HG03565 (cell line): Measurements from ENCODE around the gene MIA2.
"Not testable (repeated sequence)": the region's sequence is repeated elsewhere in the genome, so short reads cannot be mapped to it uniquely, and the experiment has no call there.

Experiments used
- ATAC-seq: cut with Tn5 transposase; IDR thresholded peaks from one replicate; pipeline ENCODE4 v1.9.1; 2021; ENCODE audit warnings: mild to moderate bottlenecking, moderate library complexity; ENCODE audit not compliant: unreplicated experiment

Gene MIA2

DNA sequence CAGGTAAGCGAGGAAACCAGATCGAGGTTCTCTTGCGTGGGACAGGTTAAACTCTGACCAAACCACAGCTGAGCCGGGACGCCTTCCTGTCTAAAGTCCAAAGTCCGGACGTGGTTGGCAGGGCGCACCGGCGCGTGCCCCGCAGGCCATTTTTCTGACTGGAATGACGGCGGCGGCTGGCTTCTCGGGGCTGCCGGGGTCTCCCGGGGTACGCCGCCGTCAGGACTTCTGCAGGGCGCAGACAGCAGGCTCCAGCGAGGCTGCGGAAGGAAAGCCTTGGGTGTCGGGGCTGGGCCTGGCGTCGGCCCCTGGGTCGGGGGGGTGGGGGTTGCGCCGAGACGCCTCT, 32.8 kb downstream of the MIA2 start:
- peak; percentile 27 for ATAC-seq

DNA sequence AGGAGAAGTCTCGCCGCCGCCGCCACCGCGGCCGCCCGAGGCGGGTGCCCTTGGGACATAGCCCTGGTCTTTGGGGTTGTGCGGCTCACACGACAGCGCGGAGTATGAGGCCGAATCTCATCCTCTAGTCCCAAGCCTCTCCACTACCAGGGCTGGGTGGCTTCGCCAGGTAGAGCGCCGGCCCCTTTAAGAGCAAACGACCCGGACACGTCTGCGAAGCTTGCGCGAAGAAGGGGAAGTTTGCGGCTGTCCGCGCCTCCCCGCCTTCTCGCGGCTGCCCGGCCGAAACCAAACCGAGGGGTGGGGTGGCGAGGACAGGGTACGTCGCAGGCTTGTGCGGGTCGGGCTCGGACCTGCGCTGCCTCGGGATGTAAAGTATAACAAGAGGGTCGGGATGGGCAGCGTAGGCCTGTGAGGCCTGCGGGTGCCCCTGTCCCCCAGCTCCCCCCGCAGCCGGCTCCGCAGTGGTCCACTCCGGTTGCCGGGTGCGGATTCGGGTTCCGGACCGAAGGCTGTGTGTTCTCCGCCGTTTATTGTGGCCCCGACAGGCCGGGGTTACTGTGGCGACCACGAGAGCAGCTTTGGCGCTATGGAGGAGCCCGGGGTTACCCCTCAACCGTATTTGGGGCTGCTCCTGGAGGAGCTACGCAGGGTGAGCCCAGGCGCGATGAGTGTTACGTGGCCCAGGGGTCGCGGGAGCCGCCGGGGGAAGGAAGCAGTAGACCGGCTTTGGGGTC, 33.3 kb downstream of the MIA2 start:
- peak; percentile 61 for ATAC-seq

DNA sequence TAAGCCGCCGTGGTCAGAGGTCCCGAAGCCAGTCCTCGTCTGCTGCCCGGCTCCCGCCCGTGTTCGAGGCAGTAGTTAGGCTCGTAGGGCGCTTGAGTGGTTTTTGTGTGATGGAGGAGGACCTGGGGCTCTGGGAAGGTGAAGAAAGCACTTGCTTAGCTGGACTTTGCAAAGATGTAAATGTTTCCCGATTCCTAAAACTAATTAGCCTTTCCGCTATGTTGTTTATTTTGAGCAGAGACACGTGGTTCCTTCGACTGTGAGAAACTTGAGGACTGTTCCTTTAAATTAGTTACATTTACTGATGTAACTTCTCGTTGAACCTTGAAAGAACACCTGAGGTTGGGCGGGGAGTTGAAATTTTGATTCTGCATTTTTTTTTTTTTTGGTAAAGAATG, 33.9 kb downstream of the MIA2 start:
- no peak for ATAC-seq

DNA sequence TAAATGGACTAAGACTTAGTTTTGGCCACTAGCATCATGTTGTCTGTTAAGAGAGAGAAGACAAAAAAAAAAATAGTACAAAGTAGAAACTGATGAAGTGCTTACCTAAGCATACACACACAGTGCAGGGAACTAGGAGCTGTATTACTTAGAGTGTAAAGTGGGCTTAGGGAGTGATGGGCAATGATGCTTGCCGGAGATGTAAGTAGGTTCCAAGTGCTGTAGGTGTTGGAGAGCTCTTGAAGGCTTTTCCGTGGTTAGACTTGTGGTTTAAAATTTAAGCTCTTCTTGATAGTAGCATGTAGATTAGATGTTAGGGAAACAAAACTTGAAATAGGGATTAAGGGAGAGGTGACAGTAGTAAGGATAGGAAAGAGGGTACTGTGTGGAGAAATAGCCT, 34.7 kb downstream of the MIA2 start:
- no peak for ATAC-seq

DNA sequence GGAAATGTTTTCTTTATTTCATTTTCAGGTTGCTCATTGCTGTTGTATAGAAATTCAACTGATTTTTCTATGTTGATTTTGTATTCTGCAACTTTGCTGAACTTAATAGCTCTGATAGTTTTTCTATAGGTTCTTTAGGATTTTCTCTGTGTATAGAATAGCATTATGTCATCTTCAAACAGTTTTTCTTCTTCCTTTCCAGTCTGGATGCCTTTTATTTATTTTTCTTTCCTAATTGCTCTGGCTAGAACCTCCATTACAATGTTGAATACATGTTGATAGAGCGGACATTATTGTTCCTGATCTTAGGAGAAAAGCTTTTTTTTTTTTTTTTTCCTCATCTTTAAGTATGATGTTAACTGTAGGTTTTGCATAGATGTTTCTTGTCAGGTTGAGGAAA, 39.2 kb downstream of the MIA2 start:
- no peak for ATAC-seq

DNA sequence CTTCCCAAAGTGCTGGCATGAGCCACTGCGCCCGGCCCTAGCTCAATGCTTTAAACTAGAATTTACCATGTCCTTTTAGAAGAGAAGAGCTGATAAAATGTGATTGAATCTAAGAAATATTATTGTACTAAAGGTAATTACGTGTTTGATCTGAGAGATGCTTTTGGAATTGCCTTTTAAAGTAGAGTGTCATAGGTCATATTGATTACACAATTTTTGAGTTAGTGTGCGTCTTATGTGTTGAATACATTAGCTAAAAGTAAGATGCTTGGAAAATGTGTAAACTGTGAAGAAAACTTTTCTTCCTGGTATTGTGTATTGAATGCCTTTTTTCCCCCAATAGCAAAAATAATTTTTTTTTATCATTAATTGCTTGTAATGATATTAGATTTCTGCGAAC, 41.7 kb downstream of the MIA2 start:
- ATAC-seq: no peak

DNA sequence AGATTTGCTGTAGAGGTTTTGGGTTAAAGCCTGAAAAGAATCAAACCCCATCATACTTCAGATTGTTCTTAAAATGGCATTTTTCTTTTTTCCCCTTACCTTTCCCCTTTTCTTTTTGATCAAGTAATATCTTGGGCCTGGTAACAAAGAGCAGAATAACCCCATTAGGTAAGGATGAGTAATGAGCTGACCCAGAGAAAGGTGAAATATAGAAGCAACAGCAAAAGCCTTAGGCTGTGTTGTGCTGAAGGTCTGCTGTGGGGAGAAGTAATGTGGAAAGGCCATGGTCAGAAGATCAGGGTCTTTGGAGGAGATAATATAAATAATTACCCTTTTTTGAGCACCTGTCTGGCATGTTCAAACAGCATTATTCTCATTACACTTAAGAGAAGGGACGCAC, 42.3 kb downstream of the MIA2 start:
- ATAC-seq: no peak

DNA sequence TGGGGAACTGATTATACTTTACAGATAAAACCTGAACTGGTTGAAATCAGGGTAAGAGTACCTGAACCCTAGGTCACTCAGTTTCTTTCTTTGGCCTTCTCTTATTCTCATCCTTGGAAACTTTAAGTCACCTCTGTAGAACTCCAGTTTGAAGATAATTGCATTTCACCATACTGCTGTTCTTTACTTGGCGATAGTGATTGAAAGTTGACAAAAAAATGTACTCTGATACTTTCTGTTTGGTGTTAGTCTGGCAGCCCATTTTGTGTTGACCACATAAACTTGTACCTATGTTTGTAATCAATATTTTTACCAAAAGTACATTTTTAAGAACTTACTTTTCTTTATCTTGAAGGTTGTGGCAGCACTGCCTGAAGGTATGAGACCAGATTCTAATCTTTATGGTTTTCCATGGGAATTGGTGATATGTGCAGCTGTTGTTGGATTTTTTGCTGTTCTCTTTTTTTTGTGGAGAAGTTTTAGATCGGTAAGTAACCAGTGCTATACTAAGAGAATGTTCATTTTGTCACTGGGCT, 42.9 kb downstream of the MIA2 start:
- ATAC-seq: no peak

DNA sequence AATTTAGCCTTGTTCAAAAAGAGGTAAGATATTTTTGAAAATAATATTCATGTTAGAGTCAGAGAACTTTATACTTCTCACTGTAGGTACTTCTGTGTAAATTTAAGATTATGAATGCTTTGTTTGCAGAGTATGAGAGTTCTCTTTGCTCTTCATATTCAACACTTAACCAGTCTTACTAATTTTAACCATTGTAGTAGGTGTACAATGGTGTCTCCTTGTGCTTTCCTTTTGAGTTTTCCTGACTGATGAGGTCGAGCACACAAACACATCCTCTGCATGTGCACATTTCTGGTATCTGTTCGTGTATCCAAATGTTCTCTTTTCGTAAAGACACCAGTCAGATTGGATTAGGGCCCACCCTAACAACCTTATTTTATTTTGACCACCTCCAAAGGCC, 45.8 kb downstream of the MIA2 start:
- ATAC-seq: no peak

DNA sequence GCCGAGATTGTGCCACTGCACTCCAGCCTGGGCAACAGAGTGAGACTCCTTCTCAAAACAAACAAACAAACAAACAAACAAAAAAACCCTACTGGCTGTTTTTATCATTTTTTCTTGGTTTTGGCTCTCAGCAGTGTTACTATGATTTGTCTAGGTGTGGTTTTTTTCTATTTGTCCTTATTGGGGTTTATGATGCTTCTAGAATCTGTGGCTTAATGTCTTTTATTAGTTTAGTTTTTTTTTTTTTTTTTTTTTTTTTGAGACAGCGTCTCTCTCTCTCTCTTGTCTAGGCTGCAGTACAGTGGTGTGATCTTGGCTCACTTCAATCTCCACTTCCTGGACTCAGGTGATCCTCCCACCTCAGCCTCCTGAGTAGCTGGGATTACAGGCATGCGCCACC, 47.0 kb downstream of the MIA2 start:
- ATAC-seq: not testable (repeated sequence)

DNA sequence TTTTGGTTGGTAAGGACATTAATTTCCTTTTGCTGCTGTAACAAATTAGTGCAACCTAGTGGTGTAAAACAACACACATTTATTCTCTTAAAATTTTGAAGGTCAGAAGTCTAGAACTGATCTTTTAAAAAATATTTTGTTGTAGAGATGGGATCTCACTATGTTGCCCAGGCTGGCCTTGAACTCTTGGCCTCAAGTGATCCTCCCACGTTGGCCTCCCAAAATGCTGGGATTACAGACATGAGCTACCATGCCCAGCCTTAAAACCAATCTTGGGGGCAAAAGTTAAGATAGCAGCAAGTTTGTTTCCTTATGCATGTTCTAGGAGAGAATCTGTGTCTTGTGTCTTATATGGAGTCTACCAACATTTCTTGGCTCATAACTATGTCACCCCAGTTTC, 55.8 kb downstream of the MIA2 start:
- ATAC-seq: no peak

DNA sequence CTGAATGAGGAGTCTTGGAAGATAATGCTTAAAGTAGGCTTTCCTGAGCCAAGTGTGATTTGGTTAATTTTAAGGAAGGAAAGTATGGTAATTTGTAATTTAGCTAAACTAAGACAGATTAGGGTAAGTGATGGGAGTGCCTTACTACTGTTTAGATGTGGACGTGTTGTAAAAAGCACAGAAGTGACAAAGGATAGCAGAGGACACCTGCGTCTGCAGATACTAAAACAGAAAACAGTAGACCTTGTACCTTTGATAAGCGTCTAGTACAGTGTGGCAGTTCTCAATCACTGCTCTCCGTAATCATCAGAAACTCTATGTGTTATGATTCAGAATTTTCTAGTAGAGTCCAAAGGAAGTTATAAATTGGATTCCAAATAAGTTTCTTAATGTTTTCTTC, 58.0 kb downstream of the MIA2 start:
- no peak for ATAC-seq

DNA sequence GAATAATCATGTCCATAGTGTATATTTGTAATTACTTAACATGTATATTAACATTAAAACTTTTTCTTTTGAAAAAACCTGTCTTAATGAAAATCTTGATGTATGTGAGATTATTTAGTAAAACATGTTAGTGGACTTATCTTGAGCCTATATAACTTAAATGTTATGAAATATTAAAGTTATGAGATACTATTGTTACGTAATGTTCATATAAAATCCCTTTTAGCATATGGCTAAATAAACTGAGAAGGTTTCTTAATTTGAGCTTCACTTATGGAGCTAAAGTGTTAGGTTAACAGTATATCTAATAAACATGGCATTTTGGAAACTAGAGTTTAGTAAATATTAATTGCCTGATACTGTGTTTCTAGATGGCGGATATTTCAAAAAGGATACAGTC, 59.9 kb downstream of the MIA2 start:
- ATAC-seq: no peak

DNA sequence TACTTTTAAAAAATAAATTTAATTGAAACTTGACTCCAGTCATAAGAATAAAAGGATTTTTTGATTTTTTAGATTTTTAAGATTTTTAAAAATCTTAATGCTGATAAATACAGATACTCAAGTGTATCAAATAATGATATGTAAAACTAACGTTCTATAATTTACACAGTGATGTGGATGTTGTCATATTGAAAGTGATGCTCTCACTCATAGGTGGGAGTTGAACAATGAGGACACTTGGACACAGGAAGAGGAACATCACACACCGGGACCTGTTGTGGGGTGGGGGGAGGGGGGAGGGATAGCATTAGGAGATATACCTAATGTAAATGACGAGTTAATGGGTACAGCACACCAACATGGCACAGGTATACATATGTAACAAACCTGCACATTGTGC, 66.7 kb downstream of the MIA2 start:
- ATAC-seq: not testable (repeated sequence)

DNA sequence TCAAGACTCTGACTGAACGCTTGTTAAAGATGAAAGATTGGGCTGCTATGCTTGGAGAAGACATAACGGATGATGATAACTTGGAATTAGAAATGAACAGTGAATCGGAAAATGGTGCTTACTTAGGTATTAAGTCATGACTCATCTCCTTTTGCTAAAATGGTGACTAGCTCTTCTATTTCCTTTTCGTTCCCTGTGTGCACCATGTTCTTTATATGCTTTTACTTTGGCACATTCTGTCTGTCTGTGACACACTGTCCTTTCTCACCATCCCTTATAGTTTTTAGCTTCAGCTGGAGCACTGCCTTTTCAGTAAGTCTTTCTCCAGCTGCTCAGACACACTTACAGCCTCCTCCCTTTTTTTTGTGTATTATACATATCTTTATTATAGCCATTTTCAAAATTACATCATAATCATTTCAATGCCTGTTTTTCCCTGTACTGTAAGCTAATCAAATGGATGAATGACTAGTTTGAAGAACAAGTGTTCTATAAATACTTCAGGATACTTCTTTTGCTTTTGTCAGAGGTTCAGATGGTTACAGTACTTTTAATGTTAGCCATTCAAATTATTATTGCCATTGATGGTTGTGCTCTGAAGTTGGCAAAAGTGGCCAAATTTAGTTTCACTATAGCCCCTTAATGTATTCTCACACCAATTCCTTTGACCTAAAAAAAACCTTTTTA, 68.6 kb downstream of the MIA2 start:
- ATAC-seq: no peak

DNA sequence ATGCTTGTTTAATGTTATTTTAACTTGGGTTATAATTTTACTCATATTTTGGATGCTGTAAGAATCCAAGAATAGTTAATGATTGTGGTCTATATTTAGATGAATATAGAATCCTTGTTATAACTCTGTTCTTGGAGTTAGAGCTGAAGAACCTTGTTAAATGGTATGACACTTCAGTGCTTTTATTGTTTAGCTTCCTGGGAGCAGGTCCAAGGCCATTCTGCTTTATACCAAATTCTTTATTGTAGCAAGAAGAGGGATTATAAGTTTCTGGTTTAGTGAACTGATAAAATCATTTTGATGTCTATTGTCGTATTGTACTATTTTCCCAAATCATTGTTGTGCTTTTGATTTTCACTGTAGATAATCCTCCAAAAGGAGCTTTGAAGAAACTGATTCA, 69.4 kb downstream of the MIA2 start:
- ATAC-seq: no peak

DNA sequence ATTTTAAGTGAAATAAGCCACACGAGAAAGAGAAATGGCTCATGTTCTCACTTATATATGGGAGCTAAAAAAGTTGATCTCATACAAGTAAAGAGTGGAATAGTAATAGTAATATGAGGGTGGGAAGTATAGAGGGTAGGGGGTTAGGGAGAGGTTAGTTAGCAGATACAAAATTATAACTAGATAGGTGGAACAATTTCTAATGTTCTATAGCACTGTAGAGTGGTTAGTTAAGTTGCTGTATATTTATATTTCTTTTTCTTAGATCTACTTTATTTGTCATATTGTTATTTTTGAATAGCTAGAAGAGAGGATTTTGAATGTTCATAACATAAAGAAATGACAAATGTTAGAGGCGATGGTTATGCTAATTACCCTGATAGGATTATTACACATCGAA, 74.1 kb downstream of the MIA2 start:
- no peak for ATAC-seq

DNA sequence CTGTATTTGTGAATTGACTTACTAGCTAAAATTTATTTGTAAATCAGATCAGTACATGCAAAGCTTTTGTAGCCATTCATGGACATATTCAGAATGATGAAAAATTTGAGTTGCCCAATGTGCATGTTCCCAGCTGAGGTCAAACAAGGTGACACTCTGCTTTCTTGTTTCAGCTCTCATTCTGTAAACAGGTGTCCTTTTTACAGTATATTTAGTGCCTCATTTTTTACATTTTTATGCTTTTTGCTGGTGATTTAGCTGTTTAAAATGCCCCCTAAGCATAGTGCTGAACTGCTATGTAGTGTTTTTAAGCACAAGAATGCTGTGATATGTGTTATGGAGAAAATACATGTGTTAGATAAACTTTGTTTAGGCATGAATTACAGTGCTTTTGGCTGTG, 76.3 kb downstream of the MIA2 start:
- no peak for ATAC-seq

DNA sequence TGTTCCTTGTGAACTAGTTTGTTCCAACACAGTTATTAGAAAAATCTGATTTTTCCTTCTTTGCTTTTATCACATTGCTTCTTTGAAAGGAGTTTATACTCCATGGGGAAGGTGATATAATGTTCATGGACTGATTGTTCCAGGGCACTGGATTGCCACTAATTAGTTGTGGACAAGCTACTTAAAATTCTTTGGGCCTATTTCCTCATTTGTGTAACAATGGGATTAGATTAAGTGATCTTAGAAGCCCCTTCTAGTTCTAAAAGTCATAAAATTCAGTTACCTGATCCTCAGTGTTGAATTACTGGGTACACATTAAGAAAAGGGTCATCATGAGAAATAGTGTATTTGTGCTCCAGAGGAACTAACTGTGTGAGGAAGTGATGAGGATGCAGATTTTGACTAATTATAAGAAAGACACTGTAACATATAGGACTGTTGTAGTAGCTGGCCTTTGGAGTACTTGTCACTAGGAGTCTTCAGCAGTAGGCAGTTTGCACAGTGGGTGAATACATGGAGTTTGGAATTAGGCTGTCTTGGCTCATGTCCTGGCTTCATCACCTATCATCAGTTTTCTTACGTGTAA, 82.2 kb downstream of the MIA2 start:
- ATAC-seq: no peak

DNA sequence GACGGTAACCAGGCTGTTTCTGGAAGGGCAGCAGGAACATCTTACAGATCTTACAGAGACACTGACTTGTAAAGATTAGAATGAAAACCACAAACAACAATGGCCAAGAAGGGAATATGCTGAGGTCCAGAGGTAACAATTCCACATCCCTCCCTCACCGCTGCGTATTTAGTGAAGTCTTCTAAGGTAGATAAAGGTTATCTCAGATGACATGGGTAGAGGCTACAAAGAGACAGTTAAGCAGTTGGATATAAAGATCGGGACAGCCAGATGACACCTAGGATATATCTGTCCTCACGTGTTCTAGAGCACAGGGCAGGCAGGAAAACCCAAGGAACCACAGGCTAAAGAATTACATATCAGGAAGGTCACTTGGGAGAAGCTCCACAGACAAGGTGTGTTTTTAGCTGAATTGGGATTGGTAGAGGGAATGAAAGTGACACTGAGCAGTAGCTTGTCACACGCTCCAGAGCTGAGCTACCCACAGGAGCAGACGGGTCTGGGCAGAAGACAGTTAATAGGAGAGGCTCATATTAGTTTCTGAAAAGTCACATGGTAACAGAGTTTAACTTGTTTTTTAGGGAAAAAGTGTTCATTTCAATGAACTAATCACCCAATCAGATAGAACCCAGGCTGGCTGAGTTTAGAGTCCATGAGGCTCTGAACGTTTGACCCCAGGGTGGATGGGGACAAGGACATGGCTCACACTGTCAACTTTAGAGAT, 83.3 kb downstream of the MIA2 start:
- no peak for ATAC-seq

DNA sequence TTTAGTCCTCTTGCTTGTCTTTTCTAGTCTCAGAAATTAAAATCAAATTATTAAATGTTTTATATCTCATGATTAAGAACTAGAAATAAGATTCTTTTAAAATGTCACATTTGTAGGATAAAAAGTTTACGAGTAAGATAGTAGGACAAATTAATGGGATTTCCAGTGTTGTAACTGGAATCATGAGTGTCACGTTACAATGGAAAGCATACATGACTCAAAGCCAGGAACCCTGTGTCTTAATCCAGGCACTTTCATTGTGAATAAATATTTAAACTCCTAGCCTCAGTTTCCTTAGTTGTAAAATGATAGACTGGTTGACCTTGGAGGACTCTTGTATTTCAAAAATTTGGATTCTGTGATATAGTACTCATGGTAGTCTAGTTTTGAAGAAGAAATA, 84.9 kb downstream of the MIA2 start:
- ATAC-seq: no peak

DNA sequence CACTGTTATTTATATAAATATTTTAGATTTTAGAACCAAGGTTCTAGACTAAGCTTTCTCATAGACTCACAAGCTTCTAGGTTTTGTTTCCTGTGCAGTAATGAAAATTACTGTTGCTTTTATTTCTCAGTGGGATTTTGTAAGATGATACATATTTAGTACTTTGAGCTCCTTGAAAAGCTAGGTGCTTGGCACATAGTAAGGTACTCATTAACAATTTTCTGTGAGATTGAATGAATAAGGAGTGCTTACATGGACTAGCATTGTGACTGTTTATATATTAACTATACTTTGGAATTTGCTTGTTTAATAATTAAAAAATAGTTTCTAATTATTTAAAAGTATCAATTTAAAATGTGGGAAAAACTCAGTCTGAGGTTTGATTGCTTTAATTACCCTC, 85.7 kb downstream of the MIA2 start:
- no peak for ATAC-seq
